T-cell (primary cell): ENCODE results near the gene KIF26A. TPM values are rescaled to one million over a fixed set of nuclear protein-coding genes. Genes with fewer than 3 reads are reported as not detected.

Source experiments
- ATAC-seq, 4 experiments: fragments of 200-7000 bp in 3 of 4; fragments of 150-1000 bp in 1 of 4; cut with Tn5 transposase; replicated peaks in 1 of 4; 1 replicate in 3 of 4; 2 replicates in 1 of 4; pipeline ENCODE4 v1.10.0; 2021; ENCODE audit warnings: moderate library complexity in 3 of 4, mild to moderate bottlenecking in 2 of 4, moderate number of reproducible peaks in 1 of 4
- CTCF ChIA-PET, 2 donors: fragments of 300-600 bp; sonication (Branson Sonifier 250); formaldehyde crosslinking; loops; one replicate each; lab custom pipeline; 2022; ENCODE audit warnings: antibody characterized with exemption in 2 of 2; lab: Charles Lee
- POLR2A ChIA-PET, 2 donors: fragments of 300-600 bp; sonication (Branson Sonifier 250); formaldehyde crosslinking; loops; one replicate each; lab custom pipeline; 2022; ENCODE audit warnings: antibody characterized with exemption in 2 of 2; lab: Charles Lee
- DNase-seq, 35 experiments: peaks; one replicate each; pipeline versions ENCODE4 v3.0.0 to v3.0.0-alpha.2; 2013 to 2023
- H3K27ac ChIP-seq: one replicate; pipeline ENCODE4 v1.5.1; 2013; ENCODE audit warnings: low read length
- H3K27me3 ChIP-seq, 2 experiments: replicated peaks in 1 of 2; 1 replicate in 1 of 2; 2 replicates in 1 of 2; pipeline versions ENCODE4 v1.6.1 to v1.7.0; 2013; ENCODE audit warnings: low read length in 1 of 2, mixed read lengths in 1 of 2; ENCODE audit not compliant: control insufficient read depth in 2 of 2, insufficient read depth in 2 of 2; ENCODE audit errors: extremely low read depth in 1 of 2
- H3K36me3 ChIP-seq, 2 donors: 1 replicate in 1 of 2; 2 replicates in 1 of 2; pipeline versions ENCODE4 v1.6.1 to v1.7.0; 2013; ENCODE audit warnings: low read length in 1 of 2; ENCODE audit not compliant: control insufficient read depth in 2 of 2, insufficient read depth in 1 of 2; ENCODE audit errors: extremely low read depth in 1 of 2
- H3K4me1 ChIP-seq, 2 experiments: 1 replicate in 1 of 2; 2 replicates in 1 of 2; pipeline versions ENCODE4 v1.6.1 to v1.7.0; 2013; ENCODE audit warnings: low read length in 2 of 2, mixed read lengths in 1 of 2; ENCODE audit not compliant: insufficient read depth in 2 of 2, control insufficient read depth in 1 of 2; ENCODE audit errors: extremely low read depth in 1 of 2
- H3K4me3 ChIP-seq, 2 donors: 1 replicate in 1 of 2; 2 replicates in 1 of 2; pipeline versions ENCODE4 v1.5.1 to v1.7.0; 2013; ENCODE audit warnings: mild to moderate bottlenecking in 2 of 2, low read length in 1 of 2, moderate library complexity in 1 of 2; ENCODE audit not compliant: control insufficient read depth in 1 of 2; ENCODE audit errors: extremely low read depth in 1 of 2
- H3K9me3 ChIP-seq: 2 replicates; pipeline ENCODE4 v1.7.0; 2013
- H3K27ac Mint-ChIP-seq, 2 donors: one replicate each; pipeline ENCODE4 v1.8.0; 2020 to 2021; ENCODE audit warnings: mild to moderate bottlenecking in 2 of 2, mixed read lengths in 2 of 2
- H3K27me3 Mint-ChIP-seq, 2 donors: one replicate each; pipeline ENCODE4 v1.8.0; 2021 to 2022; ENCODE audit warnings: mixed read lengths in 2 of 2
- H3K36me3 Mint-ChIP-seq: one replicate; pipeline ENCODE4 v1.8.0; 2021; ENCODE audit warnings: mixed read lengths
- H3K4me1 Mint-ChIP-seq, 3 donors: one replicate each; pipeline ENCODE4 v1.8.0; 2020 to 2022; ENCODE audit warnings: mixed read lengths in 3 of 3, mild to moderate bottlenecking in 1 of 3
- H3K4me3 Mint-ChIP-seq, 3 donors: one replicate each; pipeline ENCODE4 v1.8.0; 2020 to 2022; ENCODE audit warnings: mild to moderate bottlenecking in 3 of 3, mixed read lengths in 3 of 3, moderate library complexity in 3 of 3
- H3K9me3 Mint-ChIP-seq, 3 donors: one replicate each; pipeline ENCODE4 v1.8.0; 2020 to 2022; ENCODE audit warnings: mixed read lengths in 3 of 3
- WGBS: methylation state at CpG from one replicate; pipeline ENCODE4 v1.1.5; 2013; ENCODE audit warnings: missing lambda C conversion rate; ENCODE audit not compliant: insufficient coverage; 5-methylcytosine and 5-hydroxymethylcytosine counted together
- total RNA-seq, 35 experiments: library from RNA in 6 of 35; stranded (reverse) in 6 of 35; fragments of 120-200 nt in 1 of 35; gene quantifications; one replicate each; pipeline versions ENCODE4 v1.2.1 to v1.2.4 and lab custom pipeline; 2013 to 2026

KIF26A gene
- total RNA-seq, 5 donors from 2014 or later (not counting 1 experiment from before 2014, with no cell fraction given), result 0.07 to 1.6 (median 0.44) TPM

- Mint-ChIP-seq H3K36me3 (no peaks in the 10 kb centered on the region), H3K4me1 (peaks cover 0 to 8% (median 3%) of the 10 kb centered on the region in 3 donors), H3K27ac (no peak overlapping the region), H3K27me3 (no peaks in the 10 kb centered on the region), H3K9me3 (no peaks in the 10 kb centered on the region), H3K4me3 (no peak overlapping the region)
- ChIA-PET CTCF (no interaction called here), POLR2A (no interaction called here)
- 60% methylated on average over 13 of the region's 23 CpGs for WGBS
- Histone ChIP-seq H3K27ac (no peak overlapping the region), H3K9me3 (no peaks in the 10 kb centered on the region), H3K4me1 (no peaks in the 10 kb centered on the region), H3K4me3 (no peak overlapping the region), H3K27me3 (peaks cover 0 to 37% of the 10 kb centered on the region in 2 experiments), H3K36me3 (no peaks in the 10 kb centered on the region)
- DNase-seq (no peak), ATAC-seq (no peak)
Observed at GRCh38 chr14:104199266-104199895, 61.0 kb downstream of the KIF26A start.

- no peaks in the 10 kb centered on the region for H3K36me3 ChIP-seq
- no peak overlapping the region for H3K27ac Mint-ChIP-seq
- H3K4me1 ChIP-seq, result no peaks in the 10 kb centered on the region
- DNase-seq, result no peak
- peaks cover 0 to 8% (median 3%) of the 10 kb centered on the region in 3 donors for H3K4me1 Mint-ChIP-seq
- ATAC-seq, result no peak
- no peaks in the 10 kb centered on the region for H3K36me3 Mint-ChIP-seq
- CTCF ChIA-PET, result no interaction called here
- WGBS, result 91% methylated on average over 9 of the region's 14 CpGs
- no peaks in the 10 kb centered on the region for H3K9me3 Mint-ChIP-seq
- POLR2A ChIA-PET, result no interaction called here
- peaks cover 0 to 33% of the 10 kb centered on the region in 2 experiments for H3K27me3 ChIP-seq
- H3K27ac ChIP-seq, result no peak overlapping the region
- no peak overlapping the region for H3K4me3 ChIP-seq
- no peak overlapping the region for H3K4me3 Mint-ChIP-seq
- H3K9me3 ChIP-seq, result no peaks in the 10 kb centered on the region
- no peaks in the 10 kb centered on the region for H3K27me3 Mint-ChIP-seq
Observed at GRCh38 chr14:104200106-104200505, 61.7 kb downstream of the KIF26A start.

- H3K27ac ChIP-seq, result no peak overlapping the region
- H3K9me3 ChIP-seq, result no peaks in the 10 kb centered on the region
- no peak overlapping the region for H3K27ac Mint-ChIP-seq
- H3K4me1 ChIP-seq, result no peaks in the 10 kb centered on the region
- no peak overlapping the region for H3K4me3 ChIP-seq
- POLR2A ChIA-PET, result no interaction called here
- no peaks in the 10 kb centered on the region for H3K27me3 Mint-ChIP-seq
- 86% methylated on average over 9 of the region's 10 CpGs for WGBS
- no peak overlapping the region for H3K4me3 Mint-ChIP-seq
- CTCF ChIA-PET, result no interaction called here
- H3K27me3 ChIP-seq, result peaks cover 0 to 30% of the 10 kb centered on the region in 2 experiments
- peaks cover 0 to 8% (median 3%) of the 10 kb centered on the region in 3 donors for H3K4me1 Mint-ChIP-seq
- DNase-seq (no peak), ATAC-seq (no peak)
- H3K36me3 Mint-ChIP-seq, result no peaks in the 10 kb centered on the region
- no peaks in the 10 kb centered on the region for H3K9me3 Mint-ChIP-seq
- no peaks in the 10 kb centered on the region for H3K36me3 ChIP-seq
Observed at GRCh38 chr14:104200591-104200990, 62.2 kb downstream of the KIF26A start.

GRCh38 chr14:104201063-104201462, 62.7 kb downstream of the KIF26A start:
- WGBS, result 87% methylated on average over 13 of the region's 13 CpGs
- no peaks in the 10 kb centered on the region for H3K4me1 ChIP-seq
- ChIA-PET CTCF (no interaction called here), POLR2A (no interaction called here)
- H3K9me3 ChIP-seq, result no peaks in the 10 kb centered on the region
- no peaks in the 10 kb centered on the region for H3K9me3 Mint-ChIP-seq
- no peak overlapping the region for H3K4me3 Mint-ChIP-seq
- H3K4me3 ChIP-seq, result no peak overlapping the region
- H3K4me1 Mint-ChIP-seq, result peaks cover 0 to 6% (median under 1%) of the 10 kb centered on the region in 3 donors
- H3K27me3 Mint-ChIP-seq, result no peaks in the 10 kb centered on the region
- H3K36me3 ChIP-seq, result no peaks in the 10 kb centered on the region
- ATAC-seq (no peak), DNase-seq (no peak)
- no peaks in the 10 kb centered on the region for H3K36me3 Mint-ChIP-seq
- H3K27ac Mint-ChIP-seq, result no peak overlapping the region
- H3K27me3 ChIP-seq, result peaks cover 0 to 30% of the 10 kb centered on the region in 2 experiments
- no peak overlapping the region for H3K27ac ChIP-seq

- H3K9me3 ChIP-seq, result no peaks in the 10 kb centered on the region
- no peaks in the 10 kb centered on the region for H3K4me1 ChIP-seq
- no peak overlapping the region for H3K4me3 ChIP-seq
- H3K27ac ChIP-seq, result no peak overlapping the region
- POLR2A ChIA-PET, result no interaction called here
- WGBS, result 89% methylated on average over 5 of the region's 9 CpGs
- Mint-ChIP-seq H3K27me3 (no peaks in the 10 kb centered on the region), H3K9me3 (no peaks in the 10 kb centered on the region), H3K36me3 (no peaks in the 10 kb centered on the region), H3K4me3 (no peak overlapping the region), H3K4me1 (peaks cover 0 to 1% (median 0%) of the 10 kb centered on the region in 3 donors), H3K27ac (no peak overlapping the region)
- DNase-seq (no peak), ATAC-seq (no peak)
- CTCF ChIA-PET, result no interaction called here
- H3K27me3 ChIP-seq, result peaks cover 0 to 30% of the 10 kb centered on the region in 2 experiments
- H3K36me3 ChIP-seq, result no peaks in the 10 kb centered on the region
Observed at GRCh38 chr14:104201496-104201895, 63.1 kb downstream of the KIF26A start.

- Histone ChIP-seq H3K27me3 (peaks cover 0 to 30% of the 10 kb centered on the region in 2 experiments), H3K9me3 (no peaks in the 10 kb centered on the region), H3K36me3 (no peaks in the 10 kb centered on the region), H3K27ac (no peak overlapping the region), H3K4me3 (no peak overlapping the region), H3K4me1 (no peaks in the 10 kb centered on the region)
- ChIA-PET POLR2A (no interaction called here), CTCF (no interaction called here)
- Mint-ChIP-seq H3K27ac (no peak overlapping the region), H3K9me3 (no peaks in the 10 kb centered on the region), H3K4me3 (no peak overlapping the region), H3K27me3 (no peaks in the 10 kb centered on the region), H3K36me3 (no peaks in the 10 kb centered on the region), H3K4me1 (no peaks in the 10 kb centered on the region)
- no peak for DNase-seq
- ATAC-seq, result no peak
- 65% methylated on average over 26 of the region's 27 CpGs for WGBS
Observed at GRCh38 chr14:104202259-104203070, 64.1 kb downstream of the KIF26A start.
